Measurements from ENCODE around the gene GNPTAB.
"Not testable (repeated sequence)": the region's sequence is repeated elsewhere in the genome, so short reads cannot be mapped to it uniquely, and the experiment has no call there.

GNPTAB gene

DNA sequence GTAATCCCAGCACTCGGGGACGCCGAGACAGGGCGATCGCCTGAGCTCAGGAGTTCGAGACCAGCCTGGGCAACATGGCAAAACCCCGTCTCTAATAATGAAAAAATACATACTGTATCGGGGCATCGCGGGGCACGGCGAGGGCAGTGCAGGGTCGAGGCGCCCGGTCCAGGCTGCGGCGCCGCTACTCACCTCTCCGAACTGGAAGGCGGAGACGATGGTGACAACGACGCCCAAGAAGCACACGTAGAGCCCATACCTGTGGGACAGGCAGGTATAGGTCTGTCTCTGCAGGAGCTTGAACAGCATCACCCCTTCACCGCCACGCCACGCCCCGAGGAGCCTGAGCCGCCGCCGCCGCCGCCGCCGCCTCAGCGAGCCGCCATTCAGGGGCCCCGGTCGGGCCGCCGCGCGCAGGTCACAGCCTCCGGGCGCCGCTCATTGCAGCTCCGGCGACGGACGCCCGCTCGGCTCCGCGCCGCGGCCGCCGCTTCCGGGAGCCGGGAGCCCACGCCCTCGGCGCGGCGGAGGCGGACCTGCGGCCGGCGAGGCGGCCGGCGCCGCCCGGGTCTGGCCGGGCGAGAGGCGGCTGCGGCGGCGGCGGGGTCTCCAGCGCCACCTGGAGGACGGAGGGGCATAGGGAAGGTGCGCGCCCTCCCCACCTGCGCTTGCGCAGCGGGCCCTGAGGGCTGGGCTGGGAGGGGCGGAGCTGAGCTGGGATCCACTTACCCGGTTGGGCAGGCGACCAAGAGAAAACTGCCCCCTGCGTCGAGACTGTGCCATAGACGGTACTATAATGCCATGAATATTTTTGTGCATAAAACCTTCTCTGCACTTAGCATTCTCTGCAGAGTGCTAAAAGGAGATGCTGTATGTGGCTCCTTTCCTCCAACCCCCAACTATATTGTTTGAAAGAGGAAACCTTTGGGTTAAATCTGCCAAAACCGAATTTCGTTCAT lies at the start of gene GNPTAB:
Gene GNPTAB, minus strand, starts transcription at position 593 of the 959 bp plus-strand sequence. Its CDS starts 284 bp downstream, at position 309.
- FAIRE-seq (peak; percentile 93), DNase-seq (ENCODE audit: extremely low spot score, insufficient read length, low read depth) (peak; percentile 90)

DNA sequence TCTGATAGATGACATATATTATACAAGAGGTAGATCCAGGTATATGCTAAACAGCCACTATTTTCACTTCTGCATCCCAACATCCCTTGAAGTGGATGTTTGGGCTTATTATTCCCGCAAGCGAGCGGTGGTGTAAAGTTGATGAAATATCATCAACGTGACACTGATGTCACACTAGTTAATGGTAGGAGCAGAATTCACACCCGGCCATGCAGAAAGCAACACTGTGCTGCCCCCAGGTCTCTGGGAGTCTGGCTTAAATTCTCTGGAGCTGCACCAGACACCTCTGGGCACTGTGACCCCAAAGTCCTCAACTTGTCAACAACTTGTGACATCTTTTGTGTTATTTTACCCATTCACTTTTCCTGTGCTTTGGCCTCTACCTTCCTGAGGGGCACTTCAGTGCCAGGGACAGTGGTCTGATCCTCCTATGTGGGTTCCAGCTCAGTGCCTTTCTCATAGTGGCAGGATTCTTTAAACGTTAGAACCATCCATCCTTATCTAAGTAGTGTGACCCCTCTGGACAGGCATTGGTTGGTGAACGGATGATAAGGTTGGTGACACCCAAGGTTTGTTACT lies 47.6 kb upstream of the GNPTAB start:
- FAIRE-seq (no peak), DNase-seq (ENCODE audit: extremely low spot score, insufficient read length, low read depth) (no peak)

DNA sequence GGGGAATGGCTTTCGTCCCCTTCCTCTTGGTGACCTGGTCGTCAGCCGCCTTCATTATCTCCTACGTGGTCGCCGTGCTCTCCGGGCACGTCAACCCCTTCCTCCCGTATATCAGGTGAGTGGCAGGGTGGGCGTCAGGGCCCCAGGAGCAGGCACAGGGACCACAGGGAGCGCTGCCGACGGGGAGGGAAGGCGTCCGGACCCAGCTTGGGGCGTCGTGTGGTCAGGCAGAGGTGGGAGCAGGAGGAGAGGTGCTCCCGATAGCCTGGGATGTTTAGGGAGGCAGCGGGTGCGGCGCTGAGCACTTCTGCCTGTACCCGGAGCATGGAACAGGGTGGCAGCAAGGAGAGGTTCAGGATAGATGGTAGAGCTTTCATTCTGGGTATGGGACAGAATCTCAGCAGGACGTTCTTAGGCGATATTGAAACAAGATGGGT lies 47.1 kb upstream of the GNPTAB start:
- FAIRE-seq (no peak), DNase-seq (ENCODE audit: extremely low spot score, insufficient read length, low read depth) (no peak)

DNA sequence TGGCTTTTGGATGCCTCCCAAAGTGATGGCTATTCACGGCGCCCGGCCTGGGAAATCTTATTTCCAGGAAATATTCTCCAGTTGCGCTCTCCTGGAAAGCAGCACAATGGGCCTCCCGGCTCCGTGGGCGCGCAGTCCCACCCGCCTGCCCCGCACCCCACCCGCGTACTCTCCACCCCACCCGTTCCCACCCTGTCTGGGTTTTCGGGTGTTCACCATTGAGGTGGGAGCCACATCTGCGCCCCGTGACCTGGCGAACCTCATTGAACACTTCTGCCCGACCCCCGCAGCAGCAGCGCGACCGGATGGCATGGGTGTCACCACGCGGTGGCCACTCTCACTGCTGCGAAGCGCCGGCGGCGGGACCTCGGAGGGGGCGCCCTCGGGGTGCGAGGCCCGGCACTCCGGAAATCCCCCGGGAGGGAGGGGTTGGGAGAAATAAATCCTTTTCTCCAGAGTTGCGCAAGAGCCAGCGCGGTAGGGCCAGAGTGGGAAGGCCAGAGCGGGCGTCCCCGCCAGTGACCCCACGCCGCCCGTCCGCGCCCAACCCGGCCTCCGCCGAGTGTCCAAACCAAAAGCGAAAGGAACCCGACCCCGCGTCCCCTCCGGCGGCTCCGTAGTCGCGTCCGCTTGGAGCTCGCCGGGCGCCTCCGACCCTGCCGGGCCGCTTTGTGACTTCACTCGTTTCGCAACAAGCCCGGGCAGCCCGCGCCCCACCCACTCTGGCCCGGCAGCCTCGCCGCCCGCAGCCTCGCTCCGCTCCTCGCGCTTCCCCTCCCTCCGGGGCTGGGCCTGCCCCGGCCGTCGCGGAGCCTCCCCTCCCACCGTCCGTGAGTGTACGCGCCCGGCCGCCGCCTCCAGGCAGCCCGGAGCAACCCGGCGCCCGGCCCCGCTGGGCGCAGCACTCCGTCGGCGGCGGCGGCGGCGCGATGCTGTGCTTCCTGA lies 46.4 kb upstream of the GNPTAB start, which contains the start of gene DRAM1:
Gene DRAM1, plus strand, starts transcription at position 720 of the 945 bp plus-strand sequence. Its CDS starts 210 bp downstream, at position 930.
- DNase-seq (ENCODE audit: extremely low spot score, insufficient read length, low read depth) (peak; percentile 62), FAIRE-seq (peak; percentile 67)

DNA sequence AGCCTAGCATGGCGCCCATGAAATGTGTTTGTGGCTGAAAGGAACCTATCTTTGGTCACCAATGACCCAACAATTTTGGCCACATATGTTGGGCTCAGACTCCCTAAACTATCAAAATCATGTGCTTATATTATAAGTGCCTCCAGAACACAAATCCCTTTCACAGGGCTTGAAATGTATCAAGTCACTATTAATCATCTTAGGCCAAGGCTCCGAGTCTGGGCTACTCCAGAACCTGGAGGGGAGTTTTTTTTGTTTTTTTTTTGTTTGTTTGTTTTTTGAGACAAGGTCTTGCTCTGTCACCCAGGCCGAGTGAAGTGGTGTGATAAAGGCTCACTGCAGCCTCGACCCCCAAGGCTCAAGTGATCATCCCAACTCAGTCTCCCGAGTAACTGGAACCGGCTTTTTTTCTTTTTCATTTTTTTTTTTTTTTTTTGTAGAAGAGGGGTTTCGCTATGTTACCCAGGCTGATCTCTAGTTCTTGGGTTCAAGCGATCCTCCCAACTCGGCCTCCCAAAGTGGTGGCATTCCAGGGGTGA lies 45.6 kb upstream of the GNPTAB start:
- DNase-seq (ENCODE audit: extremely low spot score, insufficient read length, low read depth): no peak
- FAIRE-seq: no peak

DNA sequence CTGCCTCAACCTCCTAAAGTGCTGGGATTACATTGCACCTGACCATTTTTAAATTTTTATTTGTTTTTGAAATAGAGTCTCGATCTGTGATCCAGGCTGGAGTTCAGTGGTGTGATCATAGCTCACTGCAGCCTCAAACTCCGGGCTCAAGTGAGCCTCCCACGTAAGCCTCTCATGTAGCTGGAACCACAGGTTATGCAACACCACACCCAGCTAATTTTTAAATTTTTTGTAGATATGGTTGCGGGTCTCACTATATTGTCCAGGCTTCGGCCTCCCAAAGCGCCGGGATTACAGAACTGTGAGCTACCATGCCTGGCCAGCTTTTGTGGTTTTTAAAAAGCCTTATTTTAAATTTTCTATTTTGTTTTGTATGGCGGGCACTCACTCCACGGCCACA lies 44.4 kb upstream of the GNPTAB start:
- FAIRE-seq: no peak
- DNase-seq (ENCODE audit: extremely low spot score, insufficient read length, low read depth): no peak

DNA sequence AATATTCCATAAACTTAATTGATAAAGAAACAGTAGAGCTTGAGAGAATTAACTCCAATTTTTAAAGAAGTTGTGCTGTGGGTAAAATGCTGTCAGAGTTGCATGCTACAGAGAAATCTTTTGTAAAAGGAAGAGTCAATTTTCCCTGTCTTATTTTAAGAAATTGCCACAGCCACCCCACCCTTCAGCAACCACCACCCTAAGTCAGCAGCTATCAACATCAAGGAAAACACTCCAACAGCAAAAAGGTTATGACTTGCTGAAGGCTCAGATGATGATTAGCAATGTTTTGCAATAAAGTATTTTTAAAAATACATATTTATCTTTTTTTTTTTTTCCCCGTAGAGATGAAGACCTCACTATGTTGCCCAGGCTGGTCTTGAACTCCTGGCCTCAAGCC lies 40.2 kb upstream of the GNPTAB start:
- no peak for DNase-seq (ENCODE audit: extremely low spot score, insufficient read length, low read depth)
- FAIRE-seq: no peak

DNA sequence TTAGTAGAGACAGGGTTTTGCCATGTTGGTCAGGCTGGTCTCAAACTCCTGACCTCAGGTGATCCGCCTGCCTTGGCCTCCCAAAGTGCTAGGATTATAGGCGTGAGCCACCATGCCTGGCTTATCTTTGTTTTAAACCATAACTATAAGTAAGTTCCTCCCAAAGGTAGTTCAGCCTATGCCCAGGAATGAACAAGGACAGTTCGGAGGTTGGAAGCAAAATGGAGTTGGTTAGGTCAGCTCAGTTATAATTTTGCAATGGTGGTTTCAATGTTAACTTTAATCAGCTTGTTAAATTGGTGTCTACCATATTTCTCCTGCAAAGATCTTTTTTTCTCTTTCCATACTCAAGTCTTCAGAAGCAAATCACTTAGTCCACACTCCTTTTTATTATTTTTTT lies 36.9 kb upstream of the GNPTAB start:
- DNase-seq (ENCODE audit: extremely low spot score, insufficient read length, low read depth); FAIRE-seq: not testable (repeated sequence)

DNA sequence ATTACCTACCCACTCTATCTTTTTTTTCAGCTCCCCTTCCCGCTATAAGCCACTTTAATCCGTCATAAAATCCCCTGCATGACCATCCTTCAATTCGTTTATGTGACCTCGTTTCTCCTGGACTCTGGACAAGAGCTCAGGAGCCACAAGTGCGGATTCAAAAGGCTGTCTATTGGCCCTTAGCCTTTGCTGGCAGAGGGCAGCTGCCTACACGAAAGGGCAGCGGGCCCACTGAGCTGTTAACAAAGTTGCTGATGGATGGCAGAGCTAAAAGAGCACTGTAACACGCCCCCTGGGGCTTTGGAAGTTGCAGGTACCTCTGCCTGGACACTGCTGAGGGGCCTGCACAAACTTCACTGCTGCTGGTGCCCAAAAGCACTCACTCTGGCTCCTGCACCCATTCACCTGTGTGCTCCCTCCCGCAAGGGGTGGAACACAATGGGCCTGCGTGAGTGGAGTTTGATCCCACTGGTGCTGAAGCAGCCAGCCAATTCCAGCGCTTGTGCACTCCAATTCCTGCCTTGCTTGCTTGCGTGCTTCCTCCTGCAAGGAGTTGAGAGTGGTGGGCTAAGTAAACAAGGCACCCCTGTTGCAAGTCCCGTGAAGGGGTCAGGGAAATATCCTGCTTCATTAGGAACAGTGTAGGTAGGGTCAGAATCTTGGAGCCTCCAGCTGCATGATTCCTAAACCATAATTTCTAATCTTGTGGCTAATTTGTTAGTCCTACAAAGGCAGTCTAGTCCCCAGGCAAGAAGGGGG lies 36.0 kb upstream of the GNPTAB start:
- FAIRE-seq (no peak), DNase-seq (ENCODE audit: extremely low spot score, insufficient read length, low read depth) (no peak)

DNA sequence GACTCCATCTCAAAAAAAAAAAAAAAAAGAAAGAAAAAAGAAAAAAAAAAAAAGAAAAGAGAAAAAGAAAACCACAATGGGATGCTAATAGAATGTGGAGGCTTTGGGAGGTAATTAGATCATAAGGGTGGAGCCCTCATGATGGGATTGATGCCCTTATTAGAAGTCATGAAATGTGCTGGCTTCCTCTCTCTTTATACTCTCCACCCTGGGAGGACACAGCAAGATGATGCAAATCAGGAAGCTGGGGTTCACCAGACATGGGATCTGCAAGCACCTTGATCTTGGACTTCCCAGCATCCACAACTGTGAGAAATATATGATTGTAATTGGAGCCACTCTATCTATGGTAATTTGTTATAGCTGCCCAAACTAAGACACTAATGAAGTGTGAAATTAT lies 33.2 kb upstream of the GNPTAB start:
- no peak for FAIRE-seq
- DNase-seq (ENCODE audit: extremely low spot score, insufficient read length, low read depth): no peak

DNA sequence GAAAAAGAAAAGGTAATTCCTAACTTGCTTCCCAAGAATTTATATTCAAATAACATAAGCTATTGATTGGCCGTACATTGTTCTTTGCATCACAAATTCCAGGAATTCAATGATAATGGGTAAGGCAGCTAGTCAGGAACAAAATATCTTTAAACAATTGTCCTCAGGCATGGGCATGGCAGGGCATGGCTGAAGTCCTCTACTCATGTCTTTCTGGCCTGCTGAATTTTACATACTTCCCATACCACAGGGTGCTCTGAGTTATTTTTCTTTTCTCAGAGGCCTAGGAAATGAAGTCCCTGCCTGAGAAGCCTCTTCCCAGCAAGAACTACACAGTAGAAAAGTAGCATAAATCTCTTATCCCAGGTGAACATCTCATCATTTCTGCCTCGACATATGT lies 31.5 kb upstream of the GNPTAB start:
- DNase-seq (ENCODE audit: extremely low spot score, insufficient read length, low read depth): no peak
- no peak for FAIRE-seq

DNA sequence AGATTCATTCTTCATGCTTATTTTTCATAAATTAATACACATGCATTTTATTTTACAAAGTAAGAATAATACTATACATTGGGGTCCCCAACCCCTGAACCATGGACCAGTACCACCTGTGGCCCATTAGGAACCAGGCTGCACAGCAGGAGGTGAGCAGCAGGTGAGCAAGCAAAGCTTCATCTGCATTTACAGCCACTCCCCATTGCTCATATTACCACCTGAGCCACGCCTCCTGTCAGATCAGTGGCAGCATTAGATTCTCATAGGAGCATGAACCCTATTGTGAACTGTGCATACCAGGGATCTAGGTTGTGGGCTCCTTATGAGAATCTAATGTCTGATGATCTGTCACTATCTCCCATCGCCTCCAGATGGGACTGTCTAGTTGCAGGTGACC lies 30.9 kb upstream of the GNPTAB start:
- FAIRE-seq; DNase-seq (ENCODE audit: extremely low spot score, insufficient read length, low read depth): not testable (repeated sequence)

DNA sequence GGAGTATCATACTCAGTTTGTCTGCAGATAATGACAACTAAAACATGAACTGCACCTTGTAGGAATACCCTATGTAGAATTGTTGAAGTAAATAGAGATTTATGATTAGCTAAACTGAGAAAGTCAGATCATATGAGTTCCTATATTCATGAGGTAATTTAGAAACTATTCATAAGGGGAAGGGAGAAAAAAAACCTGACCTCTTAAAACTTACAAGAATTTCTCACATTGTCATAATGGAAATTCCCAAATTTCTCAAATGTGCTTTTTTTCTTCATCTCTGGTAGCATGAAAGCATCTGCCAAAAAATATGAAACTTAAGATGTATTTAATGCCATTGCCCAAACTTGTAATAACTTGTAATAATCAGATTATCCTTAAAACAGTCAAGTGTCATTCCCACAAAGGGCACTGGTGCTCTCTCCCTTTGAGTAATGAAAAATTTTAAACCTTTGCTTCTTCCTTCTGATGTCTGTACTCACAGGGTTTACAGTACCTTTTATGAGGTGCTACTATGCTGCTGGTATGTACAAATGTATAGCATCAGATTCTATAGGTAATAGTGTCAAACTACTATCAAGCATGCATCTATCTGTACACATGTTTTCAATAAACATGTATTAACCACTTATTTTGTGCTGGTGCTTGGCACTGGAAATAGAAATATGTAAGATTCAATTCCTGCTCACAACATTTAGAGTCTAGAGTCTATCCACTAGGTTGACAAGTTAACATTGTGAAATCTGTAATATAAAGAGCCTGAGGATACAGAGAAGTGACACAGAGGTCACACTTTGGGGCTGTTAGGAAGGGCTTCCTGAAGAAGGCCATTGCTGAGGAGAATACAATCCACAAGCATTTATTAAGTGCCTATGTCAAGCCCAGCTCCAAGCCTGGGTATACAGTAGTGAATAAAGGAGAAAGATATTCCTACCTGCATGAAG lies 29.2 kb upstream of the GNPTAB start:
- FAIRE-seq (peak; percentile 70), DNase-seq (ENCODE audit: extremely low spot score, insufficient read length, low read depth) (no peak)

DNA sequence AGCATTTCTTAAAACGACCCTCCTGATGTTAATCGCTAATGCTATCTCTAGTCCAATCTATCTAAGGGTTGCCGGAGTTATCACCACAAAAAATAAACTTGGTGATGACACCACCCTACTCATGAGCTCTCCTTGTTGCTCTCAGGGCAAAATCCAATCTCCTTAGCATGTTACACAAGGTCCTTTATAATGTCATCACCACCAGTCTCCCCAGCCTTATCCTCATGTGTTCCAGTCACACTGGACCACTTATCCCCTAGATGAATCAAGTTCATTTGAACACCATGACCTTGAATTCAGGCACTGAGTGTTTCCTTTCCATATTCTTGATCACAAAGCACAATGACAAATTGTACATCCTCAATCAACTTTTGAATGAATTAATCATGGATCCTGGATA lies 27.6 kb upstream of the GNPTAB start:
- DNase-seq (ENCODE audit: extremely low spot score, insufficient read length, low read depth) (no peak), FAIRE-seq (no peak)

DNA sequence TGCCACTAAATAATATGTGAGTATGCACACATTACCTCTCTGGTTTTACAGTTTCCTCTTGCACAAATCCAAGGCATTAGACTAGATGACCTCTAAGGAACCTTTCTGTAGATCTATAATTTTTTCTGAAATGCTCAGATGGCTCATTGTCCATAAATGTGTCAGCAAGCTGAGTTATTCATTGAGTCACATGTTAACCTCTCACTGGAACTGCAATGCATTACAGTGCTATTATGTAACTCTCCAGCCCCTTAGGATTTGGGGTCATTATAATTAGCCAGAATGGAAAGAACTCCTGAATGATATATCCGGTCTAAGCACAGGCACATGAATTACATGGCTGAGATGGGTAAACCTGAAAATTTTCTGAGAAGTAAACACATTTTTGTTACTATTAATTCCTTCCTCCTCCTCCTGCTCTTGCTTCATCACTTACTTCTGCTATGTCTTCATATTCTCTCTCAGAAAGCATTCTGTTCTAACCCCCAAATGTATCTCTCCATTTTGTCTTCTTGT lies 26.3 kb upstream of the GNPTAB start:
- DNase-seq (ENCODE audit: extremely low spot score, insufficient read length, low read depth) (no peak), FAIRE-seq (peak; percentile 59)

DNA sequence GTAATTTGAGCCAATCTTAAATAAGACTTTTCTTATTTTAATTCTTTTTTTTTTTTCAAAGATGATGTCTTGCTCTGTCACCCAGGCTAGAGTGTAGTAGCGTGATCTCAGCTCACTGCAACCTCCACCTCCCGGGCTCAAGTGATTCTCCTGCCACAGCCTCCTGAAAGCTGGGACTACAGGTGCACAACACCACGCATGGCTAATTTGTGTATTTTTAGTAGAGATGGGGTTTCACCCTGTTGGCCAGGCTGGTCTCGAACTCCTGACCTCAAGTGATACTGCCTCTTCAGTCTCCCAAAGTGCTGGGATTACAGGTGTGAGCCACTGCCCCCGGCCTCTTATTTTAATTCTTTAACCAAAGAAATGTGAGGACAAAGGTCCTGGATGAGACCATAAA lies 25.9 kb upstream of the GNPTAB start:
- not testable (repeated sequence) for DNase-seq (ENCODE audit: extremely low spot score, insufficient read length, low read depth)

DNA sequence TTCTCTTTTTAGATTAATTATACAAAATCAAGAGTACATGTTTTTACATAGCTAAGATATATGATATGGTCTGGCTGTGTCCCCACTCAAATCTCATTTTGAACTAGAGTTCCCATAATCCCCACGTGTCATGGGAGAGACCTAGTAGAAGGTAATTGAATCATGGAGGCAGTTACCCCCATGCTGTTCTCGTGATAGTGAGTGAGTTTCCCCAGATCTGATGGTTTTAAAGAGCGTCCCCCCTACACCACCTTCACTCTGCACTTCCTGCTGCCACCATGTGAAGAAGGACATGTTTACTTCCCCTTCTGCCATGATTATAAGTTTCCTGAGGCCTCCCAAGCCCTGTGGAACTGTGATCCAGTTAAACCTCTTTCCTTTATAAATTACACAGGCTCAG lies 25.2 kb upstream of the GNPTAB start:
- FAIRE-seq (no peak), DNase-seq (ENCODE audit: extremely low spot score, insufficient read length, low read depth) (no peak)

More for the DNA sequence above, 25.9 kb upstream of the GNPTAB start:
- FAIRE-seq: peak; percentile 48

DNA sequence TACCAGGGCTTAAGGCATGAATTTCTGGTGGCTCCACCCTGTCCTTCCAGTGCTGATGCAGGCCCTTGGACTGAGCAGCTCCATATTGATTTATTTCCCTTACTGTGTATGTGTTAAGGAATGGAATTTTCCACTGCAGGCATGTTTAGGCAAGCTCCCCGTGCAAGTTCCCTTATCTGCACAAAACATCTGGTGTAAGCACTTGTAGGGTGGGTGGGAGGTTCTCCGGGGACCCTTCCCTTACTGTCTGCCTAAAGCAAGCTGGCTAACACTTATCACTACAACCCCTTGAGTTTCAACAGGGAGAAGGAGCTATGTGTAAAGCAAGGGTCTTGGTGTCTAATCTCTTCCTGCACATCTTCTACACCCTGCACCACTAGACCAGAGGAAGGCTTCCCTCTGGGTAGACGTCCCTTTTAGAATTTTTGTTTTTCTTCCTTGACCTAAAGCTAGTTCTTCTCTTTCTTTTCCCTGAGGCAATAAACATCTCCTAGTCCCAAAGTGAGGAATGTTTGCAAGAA lies 24.7 kb upstream of the GNPTAB start:
- FAIRE-seq (no peak), DNase-seq (ENCODE audit: extremely low spot score, insufficient read length, low read depth) (no peak)
